Measurements from ENCODE around the gene XRCC3.
A peak's percentile ranks its signal among the peaks of the same experiment; 100 is the strongest.

The XRCC3 gene

GRCh38 chr14:103711516-103712431 is 3.5 kb downstream of the XRCC3 start:
- DNase-seq (ENCODE audit: low read depth) = no peak
- no peak overlapping the region for H3K4me3 ChIP-seq (ENCODE audit: low read depth, low read length)

GRCh38 chr14:103710771-103711377 is 4.4 kb downstream of the XRCC3 start:
- H3K4me3 ChIP-seq (ENCODE audit: low read depth, low read length) = no peak overlapping the region
- DNase-seq (ENCODE audit: low read depth) = no peak
- TF ChIP-seq, protein P1, sequence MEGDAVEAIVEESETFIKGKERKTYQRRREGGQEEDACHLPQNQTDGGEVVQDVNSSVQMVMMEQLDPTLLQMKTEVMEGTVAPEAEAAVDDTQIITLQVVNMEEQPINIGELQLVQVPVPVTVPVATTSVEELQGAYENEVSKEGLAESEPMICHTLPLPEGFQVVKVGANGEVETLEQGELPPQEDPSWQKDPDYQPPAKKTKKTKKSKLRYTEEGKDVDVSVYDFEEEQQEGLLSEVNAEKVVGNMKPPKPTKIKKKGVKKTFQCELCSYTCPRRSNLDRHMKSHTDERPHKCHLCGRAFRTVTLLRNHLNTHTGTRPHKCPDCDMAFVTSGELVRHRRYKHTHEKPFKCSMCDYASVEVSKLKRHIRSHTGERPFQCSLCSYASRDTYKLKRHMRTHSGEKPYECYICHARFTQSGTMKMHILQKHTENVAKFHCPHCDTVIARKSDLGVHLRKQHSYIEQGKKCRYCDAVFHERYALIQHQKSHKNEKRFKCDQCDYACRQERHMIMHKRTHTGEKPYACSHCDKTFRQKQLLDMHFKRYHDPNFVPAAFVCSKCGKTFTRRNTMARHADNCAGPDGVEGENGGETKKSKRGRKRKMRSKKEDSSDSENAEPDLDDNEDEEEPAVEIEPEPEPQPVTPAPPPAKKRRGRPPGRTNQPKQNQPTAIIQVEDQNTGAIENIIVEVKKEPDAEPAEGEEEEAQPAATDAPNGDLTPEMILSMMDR (IDR thresholded peaks at IDR 0.05; ENCODE audit: control insufficient read depth, extremely low read depth, insufficient read depth) = no peak

More at GRCh38 chr14:103711516-103712431, 3.5 kb downstream of the XRCC3 start:
- TF ChIP-seq, protein P1 (IDR thresholded peaks at IDR 0.05; ENCODE audit: control insufficient read depth, extremely low read depth, insufficient read depth) = no peak

- TF ChIP-seq, protein P1 (IDR thresholded peaks at IDR 0.05; ENCODE audit: control insufficient read depth, extremely low read depth, insufficient read depth) = no peak
- DNase-seq (ENCODE audit: low read depth) = no peak
These were observed 5.4 kb downstream of the XRCC3 start for GRCh38 chr14:103709814-103710213.

DNA sequence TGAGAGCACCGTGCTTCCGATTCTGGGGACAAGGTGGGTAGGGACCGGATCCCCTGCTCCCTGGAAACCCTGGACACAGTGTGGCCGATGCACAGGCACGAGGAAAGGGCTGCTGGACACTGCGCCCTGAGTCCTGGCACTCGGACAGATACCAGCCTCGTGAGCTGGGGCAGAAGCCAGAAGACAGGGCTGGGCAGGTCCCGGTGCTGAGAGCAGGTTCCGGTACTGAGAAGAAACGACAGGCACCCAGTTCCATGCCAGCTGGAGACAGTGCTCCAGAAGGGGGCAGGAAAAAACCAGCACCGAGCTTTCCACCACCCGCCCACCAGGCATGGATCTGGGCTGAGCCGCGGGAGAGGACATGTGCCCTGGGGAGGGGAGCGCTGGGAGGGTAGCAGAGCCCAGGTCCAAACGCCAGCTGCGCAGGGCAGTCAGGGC is 6.5 kb downstream of the XRCC3 start:
- no peak overlapping the region for H3K4me3 ChIP-seq (ENCODE audit: low read depth, low read length)
- DNase-seq (ENCODE audit: low read depth) = peak; percentile 60
- TF ChIP-seq, protein P1 (IDR thresholded peaks at IDR 0.05; ENCODE audit: control insufficient read depth, extremely low read depth, insufficient read depth) = 0 out of 2 replicates have a peak, but pooled peaks have one; percentile 11

More at GRCh38 chr14:103709814-103710213, 5.4 kb downstream of the XRCC3 start:
- no peak overlapping the region for H3K4me3 ChIP-seq (ENCODE audit: low read depth, low read length)

DNA sequence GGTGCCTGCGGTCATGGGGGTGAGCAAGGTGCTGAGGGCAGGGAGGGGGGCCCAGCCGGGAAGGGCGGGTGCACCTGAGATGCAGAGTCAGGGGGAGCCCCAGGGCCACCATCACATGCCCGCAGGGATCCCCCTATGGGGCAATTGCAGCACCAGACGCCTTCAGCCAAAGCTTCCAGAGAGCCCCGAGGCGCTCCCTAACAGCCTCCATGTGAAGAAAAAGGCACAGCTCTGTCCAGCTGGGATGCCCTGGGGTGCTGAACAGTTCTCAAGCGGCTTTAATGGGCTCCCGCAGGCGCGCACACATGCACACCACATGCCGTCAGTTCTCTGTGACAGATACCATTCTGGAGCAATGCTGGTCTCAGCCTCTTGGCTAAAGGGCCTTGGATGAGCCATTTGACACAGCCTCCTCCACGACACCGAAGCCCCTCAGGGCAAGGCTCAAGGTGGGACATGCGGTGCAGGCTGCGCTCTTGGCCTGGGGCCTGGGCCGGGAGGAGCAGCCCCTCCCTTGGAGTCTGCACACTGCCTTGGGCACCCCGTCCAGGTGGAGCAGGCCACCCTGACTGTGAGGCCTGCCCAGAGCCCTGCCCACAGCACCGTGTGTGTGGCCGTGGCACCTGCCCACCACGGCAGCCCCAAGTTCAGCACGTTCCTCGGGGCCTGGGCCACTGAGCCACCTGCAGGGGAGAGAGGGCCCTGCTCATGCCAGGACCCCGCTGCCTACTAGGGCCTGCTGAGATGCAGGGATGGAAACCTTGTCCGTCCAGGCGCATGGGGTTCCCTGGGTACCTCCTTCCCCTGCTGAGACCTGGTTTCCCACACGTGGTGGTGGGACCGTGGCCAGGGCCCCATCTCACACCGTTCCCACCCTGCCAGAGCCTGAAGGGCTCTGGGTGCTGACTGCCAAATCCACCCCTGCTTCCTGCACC is 7.7 kb downstream of the XRCC3 start:
- TF ChIP-seq, protein P1 (IDR thresholded peaks at IDR 0.05; ENCODE audit: control insufficient read depth, extremely low read depth, insufficient read depth) = no peak
- no peak for DNase-seq (ENCODE audit: low read depth)
- H3K4me3 ChIP-seq (ENCODE audit: low read depth, low read length) = no peak overlapping the region

DNA sequence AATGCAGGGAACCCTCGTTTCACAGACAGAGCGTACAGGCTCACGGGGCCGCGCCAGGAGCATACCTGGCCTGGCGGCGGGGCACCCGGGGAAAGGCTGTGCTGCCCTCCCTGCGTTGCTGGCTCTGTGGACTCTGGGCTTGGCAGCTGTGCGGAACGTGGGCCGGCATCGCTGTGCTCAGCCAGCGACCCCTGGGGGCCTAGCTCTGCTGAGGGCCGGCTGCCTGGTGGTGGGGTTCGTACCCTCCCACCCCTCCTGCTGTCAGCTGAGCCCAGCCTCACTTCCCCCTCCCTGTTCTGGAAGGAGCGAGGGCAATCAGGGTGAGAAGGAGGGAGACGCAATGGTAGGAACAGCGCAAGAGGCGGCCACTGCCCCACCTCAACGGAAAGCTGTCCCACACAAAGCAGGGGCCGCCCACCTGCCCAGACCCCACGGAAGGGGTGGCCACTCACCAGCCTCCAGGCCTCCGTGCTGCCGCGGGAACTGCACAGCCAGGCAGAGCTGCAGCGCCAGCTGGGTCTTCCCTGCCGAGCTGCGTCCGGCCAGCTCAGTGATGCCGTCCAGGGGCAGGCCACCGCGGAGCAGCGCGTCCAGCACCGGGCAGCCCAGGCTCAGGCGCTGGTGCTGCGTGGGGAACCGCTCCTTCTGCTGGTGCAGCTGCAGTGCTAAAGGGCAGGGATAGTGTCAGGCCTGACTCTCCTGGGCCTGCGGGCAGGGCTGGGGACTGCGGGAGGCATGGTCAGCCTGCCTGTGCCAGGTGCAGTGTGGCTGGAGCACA is 8.5 kb downstream of the XRCC3 start:
- no peak for DNase-seq (ENCODE audit: low read depth)
- H3K4me3 ChIP-seq (ENCODE audit: low read depth, low read length) = no peak overlapping the region
- TF ChIP-seq, protein P1 (IDR thresholded peaks at IDR 0.05; ENCODE audit: control insufficient read depth, extremely low read depth, insufficient read depth) = no peak

Measured in LNCaP clone FGC (cell line).